Femur (tissue), 1 donor: ENCODE data around the gene TRHDE.

Experiments
- DNase-seq: peaks from one replicate; pipeline ENCODE4 v3.0.0-alpha.2; 2017

The TRHDE gene

DNA sequence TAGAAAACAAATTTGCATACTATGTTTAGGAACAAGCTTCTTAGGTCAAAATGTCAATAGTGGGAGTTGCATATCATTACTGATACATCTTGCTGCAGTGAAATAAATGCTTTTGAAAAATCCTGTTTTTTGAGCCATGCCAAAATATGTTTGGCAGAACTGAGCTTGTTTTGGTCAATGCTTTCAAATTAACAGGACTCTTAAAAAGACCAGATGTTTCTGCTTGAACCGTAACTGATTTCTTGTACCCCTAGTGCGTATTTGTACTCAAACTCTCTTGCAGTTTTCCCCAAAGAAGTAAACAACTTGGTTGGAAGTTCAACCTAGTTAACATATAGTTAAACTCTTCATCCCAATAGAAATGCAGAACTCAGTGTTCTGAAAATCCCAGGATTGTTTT lies 3.4 kb downstream of the TRHDE start:
- DNase-seq: no peak

DNA sequence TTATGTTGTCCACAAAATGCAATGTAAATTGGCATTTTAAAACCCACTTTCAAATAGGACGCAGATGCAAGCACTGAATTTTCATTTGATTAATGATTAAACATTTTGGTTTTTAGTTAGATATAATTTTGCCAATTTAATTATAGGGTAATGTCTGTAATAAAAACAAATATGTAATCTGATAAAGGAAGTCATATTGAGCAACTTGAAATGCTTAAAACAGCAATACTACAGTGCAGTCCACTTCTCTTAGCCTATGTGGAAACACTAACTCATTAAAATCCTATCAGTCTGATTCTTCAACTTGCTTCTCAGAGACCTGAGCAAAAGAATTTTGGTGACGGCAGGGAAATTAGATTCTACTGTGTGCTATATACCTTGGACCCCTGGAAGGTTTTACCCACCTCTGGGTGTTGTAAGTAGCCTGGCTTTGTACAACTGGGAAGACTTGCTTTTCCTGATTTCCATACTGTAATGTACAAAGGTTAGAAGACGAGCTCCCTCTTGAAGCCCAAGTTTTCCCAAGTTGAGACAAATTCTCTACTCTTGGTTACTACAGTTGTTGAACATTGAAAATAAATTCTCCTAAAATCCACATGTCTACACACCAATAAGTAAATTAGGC lies 4.1 kb downstream of the TRHDE start:
- no peak for DNase-seq

- no peak for DNase-seq
Measured at GRCh38 chr12:72277415-72277814, 5.2 kb downstream of the TRHDE start.

- no peak for DNase-seq
Measured at GRCh38 chr12:72278894-72279293, 6.7 kb downstream of the TRHDE start.

DNA sequence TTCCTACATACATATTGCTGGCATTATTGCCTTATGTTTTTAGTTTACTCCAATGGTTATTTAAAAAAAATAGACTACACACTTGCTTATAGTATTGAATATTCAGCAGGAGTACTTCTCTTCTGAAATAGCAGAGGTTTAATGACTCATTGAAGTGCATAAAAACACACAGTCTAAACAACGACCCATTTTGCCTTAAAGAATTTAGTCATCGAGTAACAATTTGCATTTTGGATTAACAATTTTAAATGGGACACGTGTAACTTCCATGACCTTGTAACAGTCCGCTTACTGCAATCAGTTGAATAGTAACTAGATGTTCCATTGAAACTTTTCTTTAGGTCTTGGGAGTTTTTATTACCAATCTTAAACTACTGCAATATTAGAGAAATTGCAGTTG lies 9.0 kb downstream of the TRHDE start:
- no peak for DNase-seq

- DNase-seq: no peak
Measured at GRCh38 chr12:72282721-72283120, 10.6 kb downstream of the TRHDE start.

- no peak for DNase-seq
Measured at GRCh38 chr12:72285861-72286260, 13.7 kb downstream of the TRHDE start.

- DNase-seq: no peak
Measured at GRCh38 chr12:72286526-72286925, 14.4 kb downstream of the TRHDE start.

- DNase-seq: no peak
Measured at GRCh38 chr12:72288436-72288835, 16.3 kb downstream of the TRHDE start.

- DNase-seq: no peak
Measured at GRCh38 chr12:72288911-72289310, 16.7 kb downstream of the TRHDE start.

- no peak for DNase-seq
Measured at GRCh38 chr12:72289633-72290032, 17.5 kb downstream of the TRHDE start.

DNA sequence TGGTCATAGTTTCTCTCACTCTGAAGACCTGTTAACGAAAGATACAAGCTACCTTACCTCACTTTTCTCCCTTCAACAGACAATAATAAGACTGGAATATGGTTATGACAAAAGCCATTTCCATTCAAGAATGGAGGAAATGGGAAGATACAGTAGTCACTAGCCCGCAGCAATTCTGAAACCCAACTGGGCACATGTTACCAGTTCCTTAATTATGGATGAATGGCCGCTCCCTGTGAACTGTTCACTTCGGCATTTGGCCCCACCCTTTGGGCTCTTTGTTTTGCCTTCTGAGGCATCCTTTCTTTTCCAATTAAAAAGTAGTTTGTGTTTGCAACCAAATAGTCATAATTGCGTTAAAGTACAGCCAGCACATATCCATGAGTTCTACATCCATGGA lies 19.0 kb downstream of the TRHDE start:
- DNase-seq: no peak

GRCh38 chr12:72293701-72294100 lies 21.5 kb downstream of the TRHDE start:
- no peak for DNase-seq

DNA sequence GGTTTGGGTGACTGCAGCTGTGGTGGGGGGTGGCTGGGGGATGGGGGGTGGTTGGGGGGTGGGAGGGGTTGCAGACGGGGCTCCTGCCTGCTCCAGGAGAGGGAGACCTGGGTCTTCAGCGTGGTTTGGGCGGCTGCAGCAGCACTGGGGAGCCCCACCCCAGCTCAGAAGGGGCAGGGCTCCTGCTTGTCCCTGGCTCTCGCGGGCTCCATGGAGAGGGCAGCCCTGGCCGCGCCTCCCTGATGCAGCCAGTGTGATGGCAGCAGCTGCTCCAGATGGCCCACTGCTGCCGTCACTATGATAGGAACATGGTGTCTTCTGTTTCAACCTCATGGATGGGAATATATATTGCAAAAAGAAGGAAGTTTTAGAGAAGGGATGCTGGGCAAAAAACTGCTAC lies 22.9 kb downstream of the TRHDE start:
- DNase-seq: no peak

- DNase-seq: no peak
Measured at GRCh38 chr12:72295744-72296143, 23.6 kb downstream of the TRHDE start.

- no peak for DNase-seq
Measured at GRCh38 chr12:72296389-72296788, 24.2 kb downstream of the TRHDE start.

DNA sequence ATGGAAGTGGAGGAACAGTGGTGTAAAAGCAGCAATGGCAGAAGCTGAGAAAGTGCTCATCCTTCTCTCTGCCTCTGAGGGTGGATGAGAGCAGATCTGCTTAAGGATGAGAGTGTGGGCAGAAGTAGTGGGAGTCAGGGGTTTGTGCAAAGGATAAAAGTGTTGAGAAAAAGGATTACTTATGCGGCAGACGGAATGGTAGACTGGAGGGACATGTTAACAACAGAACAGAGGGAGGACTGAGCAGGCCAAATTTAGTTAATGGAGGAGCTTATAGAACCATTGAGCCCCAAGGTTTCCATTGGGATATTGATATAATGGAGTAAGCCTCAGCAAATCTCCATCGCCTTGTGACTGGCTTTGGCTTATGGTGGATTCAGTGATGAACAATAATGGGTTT lies 25.5 kb downstream of the TRHDE start:
- DNase-seq: no peak

- DNase-seq: no peak
Measured at GRCh38 chr12:72300728-72301127, 28.6 kb downstream of the TRHDE start.

GRCh38 chr12:72304751-72305150 lies 32.6 kb downstream of the TRHDE start:
- no peak for DNase-seq

- DNase-seq: no peak
Measured at GRCh38 chr12:72307229-72307628, 35.1 kb downstream of the TRHDE start.

DNA sequence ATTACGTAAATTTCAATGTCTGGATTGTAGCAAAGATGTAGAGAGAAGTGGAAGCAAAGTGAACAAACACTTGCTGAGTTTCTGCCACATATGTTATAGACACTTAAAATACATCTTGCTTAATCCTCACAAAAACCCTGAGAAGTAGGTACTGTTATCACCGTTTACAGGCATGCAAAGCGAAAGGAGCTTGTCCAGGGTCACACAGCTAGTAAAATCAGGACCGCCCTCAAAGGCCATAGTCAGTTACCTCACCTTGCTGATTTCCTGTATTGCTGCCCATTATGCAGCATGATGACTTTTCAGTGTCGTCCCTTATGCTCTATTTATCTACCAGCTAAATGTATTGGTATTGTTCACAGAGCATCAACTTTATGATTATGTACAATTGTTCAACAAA lies 39.8 kb downstream of the TRHDE start:
- DNase-seq: no peak

DNA sequence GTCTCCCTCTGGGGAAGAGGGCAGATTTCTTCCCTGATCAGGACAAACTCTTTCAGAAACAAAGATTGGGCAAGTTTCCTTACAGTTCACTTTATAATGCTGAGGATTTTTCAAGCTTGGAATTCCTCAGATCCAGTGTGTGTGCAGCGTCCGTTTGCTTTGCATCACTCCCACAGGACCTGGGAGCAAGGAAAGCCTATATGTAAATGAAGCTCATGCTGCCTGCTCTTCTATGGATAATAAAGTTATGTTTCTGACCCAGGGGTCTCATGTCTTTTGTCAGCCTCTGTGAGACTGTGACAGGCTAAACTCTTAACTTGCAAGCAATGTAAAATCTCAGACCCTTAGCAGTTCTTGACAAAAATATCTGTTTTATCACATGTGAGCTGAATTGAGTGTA lies 41.6 kb downstream of the TRHDE start:
- no peak for DNase-seq

DNA sequence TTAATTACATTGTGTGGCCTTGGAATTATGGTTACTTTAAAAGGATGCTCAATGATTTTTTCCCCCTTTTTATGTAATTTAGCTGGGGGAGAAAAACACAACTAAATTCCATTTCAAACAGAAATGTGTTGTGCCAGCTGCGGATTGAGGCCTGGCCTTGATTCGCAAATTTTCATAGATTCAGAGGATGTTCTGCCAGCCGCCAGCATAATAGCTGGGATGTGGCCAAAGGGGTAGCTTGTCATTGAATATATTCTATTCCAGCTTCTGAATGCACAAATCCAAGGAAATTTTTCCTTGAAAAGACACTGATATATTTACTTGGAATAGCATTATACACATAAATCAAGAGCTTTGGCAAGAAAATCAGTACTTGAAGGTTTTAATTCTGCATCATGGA lies 43.7 kb downstream of the TRHDE start:
- DNase-seq: no peak

- DNase-seq: no peak
Measured at GRCh38 chr12:72318341-72318740, 46.2 kb downstream of the TRHDE start.

DNA sequence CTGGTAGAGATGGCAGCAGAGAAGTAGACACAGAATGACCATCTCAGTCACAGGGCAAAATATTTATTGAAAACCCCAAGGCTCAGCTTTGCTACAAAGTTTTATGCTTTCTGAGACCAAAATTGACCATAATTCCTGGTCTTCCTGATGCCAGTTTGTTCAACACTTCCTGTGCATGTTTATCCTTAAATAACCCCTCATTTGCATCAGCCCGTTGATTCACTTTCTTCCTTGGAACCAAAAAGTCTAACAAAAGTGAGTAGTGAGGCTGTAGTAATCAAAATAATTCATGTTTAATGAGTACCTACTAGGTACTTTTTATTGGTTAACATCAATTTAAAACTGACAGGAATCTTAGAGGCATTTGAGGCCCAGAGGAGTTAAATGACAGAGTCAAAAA lies 51.7 kb downstream of the TRHDE start:
- no peak for DNase-seq

DNA sequence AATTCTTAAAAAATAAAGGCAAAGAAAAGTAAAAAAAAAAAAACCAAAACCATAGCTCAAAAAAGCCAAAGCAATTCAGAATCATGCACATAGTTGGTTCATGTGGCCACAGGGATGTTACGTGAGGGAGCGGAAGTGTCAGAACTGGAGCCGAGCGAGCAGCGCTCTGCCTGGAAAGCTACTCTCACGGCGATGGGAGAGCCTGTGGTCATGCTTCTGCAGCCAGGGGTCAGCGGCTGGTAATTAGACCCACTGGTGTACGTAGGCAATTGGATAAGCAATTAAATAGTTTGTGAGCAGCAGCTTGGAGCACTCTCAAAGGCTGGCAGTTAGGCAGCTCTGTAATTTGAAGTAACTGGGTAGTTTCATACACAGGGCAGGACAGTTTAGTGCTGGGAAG lies 58.1 kb downstream of the TRHDE start:
- peak; percentile 40 for DNase-seq
